GM10248 (cell line): Measurements from ENCODE around the gene ASXL3.

ENCODE experiments used
- CTCF ChIA-PET: fragments of 300-600 bp; sonication (Branson Sonifier 250); formaldehyde crosslinking; extraction: SDS; loops from one replicate; lab custom pipeline; 2021; ENCODE audit warnings: antibody characterized with exemption; lab: Yijun Ruan, JAX
- POLR2A ChIA-PET: fragments of 350-650 bp; sonication (Branson Sonifier 250); formaldehyde crosslinking; extraction: SDS; loops from one replicate; lab custom pipeline; 2020; ENCODE audit warnings: antibody characterized with exemption; lab: Yijun Ruan, JAX
- DNase-seq: peaks from one replicate; pipeline ENCODE4 v3.0.0; 2012; ENCODE audit errors: extremely low spot score
- TF ChIP-seq, protein P1 (sequence below): IDR thresholded peaks from 2 replicates; pipeline ENCODE4 v1.5.1; 2012; ENCODE audit warnings: mild to moderate bottlenecking, low read depth; ENCODE audit errors: extremely low read depth, missing control alignments, control extremely low read depth

Gene ASXL3

GRCh38 chr18:33606621-33607020 lies 28.6 kb downstream of the ASXL3 start:
- ChIA-PET POLR2A (no interaction called here), CTCF (no interaction called here)
- no peak for DNase-seq
- TF ChIP-seq, protein P1, sequence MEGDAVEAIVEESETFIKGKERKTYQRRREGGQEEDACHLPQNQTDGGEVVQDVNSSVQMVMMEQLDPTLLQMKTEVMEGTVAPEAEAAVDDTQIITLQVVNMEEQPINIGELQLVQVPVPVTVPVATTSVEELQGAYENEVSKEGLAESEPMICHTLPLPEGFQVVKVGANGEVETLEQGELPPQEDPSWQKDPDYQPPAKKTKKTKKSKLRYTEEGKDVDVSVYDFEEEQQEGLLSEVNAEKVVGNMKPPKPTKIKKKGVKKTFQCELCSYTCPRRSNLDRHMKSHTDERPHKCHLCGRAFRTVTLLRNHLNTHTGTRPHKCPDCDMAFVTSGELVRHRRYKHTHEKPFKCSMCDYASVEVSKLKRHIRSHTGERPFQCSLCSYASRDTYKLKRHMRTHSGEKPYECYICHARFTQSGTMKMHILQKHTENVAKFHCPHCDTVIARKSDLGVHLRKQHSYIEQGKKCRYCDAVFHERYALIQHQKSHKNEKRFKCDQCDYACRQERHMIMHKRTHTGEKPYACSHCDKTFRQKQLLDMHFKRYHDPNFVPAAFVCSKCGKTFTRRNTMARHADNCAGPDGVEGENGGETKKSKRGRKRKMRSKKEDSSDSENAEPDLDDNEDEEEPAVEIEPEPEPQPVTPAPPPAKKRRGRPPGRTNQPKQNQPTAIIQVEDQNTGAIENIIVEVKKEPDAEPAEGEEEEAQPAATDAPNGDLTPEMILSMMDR: no peak

DNA sequence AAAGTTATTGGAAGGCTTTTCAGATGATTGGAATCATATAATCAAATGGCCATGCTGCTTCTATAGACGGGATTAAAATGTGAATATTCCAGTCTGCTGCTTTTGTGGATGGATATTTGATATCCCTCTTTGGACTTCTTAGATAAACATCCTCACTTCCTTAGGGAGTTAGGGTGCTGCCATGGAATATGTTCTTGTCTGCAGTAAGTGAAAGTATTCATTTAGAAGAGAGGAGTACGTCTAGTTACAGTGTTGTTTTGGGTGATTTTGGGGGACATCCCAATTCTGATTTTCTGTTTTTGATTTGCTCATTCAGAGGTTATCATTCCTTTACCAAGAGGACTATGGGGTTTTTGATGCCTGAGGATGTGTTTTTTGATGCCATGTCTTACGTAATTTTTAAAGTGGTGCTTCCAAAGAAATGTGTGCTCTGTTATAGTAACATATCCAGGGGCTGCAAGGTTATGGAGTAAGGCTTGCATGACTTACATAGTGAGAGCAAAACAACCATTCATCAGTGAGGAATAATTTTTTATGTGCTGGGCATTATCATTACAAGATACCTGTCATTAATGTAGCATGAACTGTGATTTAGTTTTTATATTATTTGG lies 33.6 kb downstream of the ASXL3 start:
- no peak for DNase-seq
- TF ChIP-seq, protein P1: no peak
- POLR2A ChIA-PET: no interaction called here
- CTCF ChIA-PET: no interaction called here

- POLR2A ChIA-PET: no interaction called here
- CTCF ChIA-PET: no interaction called here
- DNase-seq: no peak
- TF ChIP-seq, protein P1: no peak
These were observed 34.6 kb downstream of the ASXL3 start for GRCh38 chr18:33612632-33613031.

- POLR2A ChIA-PET: no interaction called here
- TF ChIP-seq, protein P1: no peak
- CTCF ChIA-PET: interaction anchor here (1.3 kb wide), 1 partner anchor 11 kb away, joined by 4 read pairs; no protein-coding TSS in a partner anchor
- no peak for DNase-seq
These were observed 38.5 kb downstream of the ASXL3 start for GRCh38 chr18:33616556-33616955.

DNA sequence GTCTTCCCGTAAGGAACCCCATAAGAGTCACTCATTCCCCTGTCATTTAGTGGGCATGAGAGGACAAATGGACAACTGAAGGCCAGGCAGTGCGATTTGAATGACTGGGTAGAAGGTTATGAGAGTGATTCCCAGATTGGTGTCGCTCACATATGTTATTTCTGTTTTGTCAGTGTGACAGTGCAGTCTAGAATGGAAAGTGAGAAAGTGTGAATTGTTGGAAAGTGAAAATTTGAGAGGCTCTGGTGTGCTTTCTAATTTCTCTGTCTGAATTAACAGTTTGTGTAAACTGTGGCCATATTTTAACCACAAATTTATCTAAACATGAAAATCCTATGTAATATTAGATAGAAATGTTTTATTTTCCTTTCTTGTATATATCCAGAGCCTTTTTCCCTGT lies 49.1 kb downstream of the ASXL3 start:
- ChIA-PET POLR2A (no interaction called here), CTCF (interaction anchor here (1.4 kb wide), 1 partner anchor 11 kb away, joined by 3 read pairs; no protein-coding TSS in a partner anchor)
- DNase-seq: no peak
- TF ChIP-seq, protein P1: no peak

DNA sequence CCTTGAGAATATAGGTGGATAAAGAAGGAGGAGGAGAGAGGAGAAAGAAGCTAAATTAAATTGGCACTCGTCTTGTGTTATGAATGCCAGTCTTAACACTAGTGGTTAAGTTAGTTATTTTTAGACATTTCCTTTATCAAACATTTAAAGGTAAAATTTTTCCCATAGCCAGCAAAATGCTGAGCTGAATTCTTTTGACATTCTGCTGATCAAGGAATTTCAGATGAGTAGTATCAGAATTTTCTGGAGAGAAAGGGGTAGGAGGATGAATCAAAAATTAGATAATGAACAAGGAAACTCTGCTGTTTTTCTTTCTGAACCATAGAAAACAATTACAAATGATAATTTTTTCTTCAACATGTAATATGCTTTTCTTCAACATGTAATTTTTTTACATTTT lies 52.5 kb downstream of the ASXL3 start:
- CTCF ChIA-PET: no interaction called here
- no peak for DNase-seq
- TF ChIP-seq, protein P1: no peak
- POLR2A ChIA-PET: no interaction called here
